ENCODE data around the gene CNGA2.

DNA sequence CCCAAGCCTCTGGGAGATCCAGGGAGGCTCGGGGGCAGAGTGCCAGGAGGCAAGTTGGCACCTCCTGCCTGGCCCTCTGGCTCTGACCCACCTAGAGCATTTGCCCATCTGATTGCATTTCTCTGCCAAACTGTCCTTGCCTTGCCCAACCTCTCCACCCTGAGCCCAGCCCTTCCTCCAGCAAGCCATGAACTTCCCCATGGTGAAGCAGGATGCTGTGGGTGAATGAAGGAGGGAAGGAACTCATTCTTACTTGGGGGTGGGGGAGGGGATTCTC lies 9.3 kb upstream of the CNGA2 start:
- TF ChIP-seq POLR2A (IDR thresholded peaks at IDR 0.05; ENCODE audit: low read depth, low read length) (no peak), POLR2AphosphoS5 (IDR thresholded peaks at IDR 0.05; ENCODE audit: low read depth, low read length) (no peak), TAF1 (IDR thresholded peaks at IDR 0.05; ENCODE audit: low read depth, low read length) (no peak), POU2F2 (IDR thresholded peaks at IDR 0.05; ENCODE audit: low read depth, low read length) (no peak), SPI1 (IDR thresholded peaks at IDR 0.05; ENCODE audit: low read depth, low read length) (no peak)

All from GM12891 (cell line).